ENCODE results near the gene RASAL1.

GRCh38 chr12:113170457-113170856 lies 34.9 kb upstream of the RASAL1 start:
- no peak for TF ChIP-seq ZNF610 (tag by site-specific recombination; IDR thresholded peaks at IDR 0.05; ENCODE audit: borderline replicate concordance)
- no peak for TF ChIP-seq KLF16 (tag by site-specific recombination; IDR thresholded peaks at IDR 0.05)
- TF ChIP-seq ZSCAN23 (tag by site-specific recombination; IDR thresholded peaks at IDR 0.05), result no peak
- TF ChIP-seq HOXA7 (CRISPR knock-in tag; IDR thresholded peaks at IDR 0.05; ENCODE audit: borderline replicate concordance), result no peak
- TF ChIP-seq ZNF292 (tag by site-specific recombination; IDR thresholded peaks at IDR 0.05; ENCODE audit: borderline replicate concordance, low read depth), result no peak
- no peak for TF ChIP-seq TCF7L2 (IDR thresholded peaks at IDR 0.05; ENCODE audit: borderline replicate concordance, low read depth, low read length)
- TF ChIP-seq, protein P1, sequence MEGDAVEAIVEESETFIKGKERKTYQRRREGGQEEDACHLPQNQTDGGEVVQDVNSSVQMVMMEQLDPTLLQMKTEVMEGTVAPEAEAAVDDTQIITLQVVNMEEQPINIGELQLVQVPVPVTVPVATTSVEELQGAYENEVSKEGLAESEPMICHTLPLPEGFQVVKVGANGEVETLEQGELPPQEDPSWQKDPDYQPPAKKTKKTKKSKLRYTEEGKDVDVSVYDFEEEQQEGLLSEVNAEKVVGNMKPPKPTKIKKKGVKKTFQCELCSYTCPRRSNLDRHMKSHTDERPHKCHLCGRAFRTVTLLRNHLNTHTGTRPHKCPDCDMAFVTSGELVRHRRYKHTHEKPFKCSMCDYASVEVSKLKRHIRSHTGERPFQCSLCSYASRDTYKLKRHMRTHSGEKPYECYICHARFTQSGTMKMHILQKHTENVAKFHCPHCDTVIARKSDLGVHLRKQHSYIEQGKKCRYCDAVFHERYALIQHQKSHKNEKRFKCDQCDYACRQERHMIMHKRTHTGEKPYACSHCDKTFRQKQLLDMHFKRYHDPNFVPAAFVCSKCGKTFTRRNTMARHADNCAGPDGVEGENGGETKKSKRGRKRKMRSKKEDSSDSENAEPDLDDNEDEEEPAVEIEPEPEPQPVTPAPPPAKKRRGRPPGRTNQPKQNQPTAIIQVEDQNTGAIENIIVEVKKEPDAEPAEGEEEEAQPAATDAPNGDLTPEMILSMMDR (tag by site-specific recombination; IDR thresholded peaks at IDR 0.05), result no peak
- TF ChIP-seq BCL11A (tag by site-specific recombination; IDR thresholded peaks at IDR 0.05; ENCODE audit: low read depth), result no peak
- TF ChIP-seq ZBTB8A (tag by site-specific recombination; IDR thresholded peaks at IDR 0.05), result no peak
- TF ChIP-seq, protein P2, sequence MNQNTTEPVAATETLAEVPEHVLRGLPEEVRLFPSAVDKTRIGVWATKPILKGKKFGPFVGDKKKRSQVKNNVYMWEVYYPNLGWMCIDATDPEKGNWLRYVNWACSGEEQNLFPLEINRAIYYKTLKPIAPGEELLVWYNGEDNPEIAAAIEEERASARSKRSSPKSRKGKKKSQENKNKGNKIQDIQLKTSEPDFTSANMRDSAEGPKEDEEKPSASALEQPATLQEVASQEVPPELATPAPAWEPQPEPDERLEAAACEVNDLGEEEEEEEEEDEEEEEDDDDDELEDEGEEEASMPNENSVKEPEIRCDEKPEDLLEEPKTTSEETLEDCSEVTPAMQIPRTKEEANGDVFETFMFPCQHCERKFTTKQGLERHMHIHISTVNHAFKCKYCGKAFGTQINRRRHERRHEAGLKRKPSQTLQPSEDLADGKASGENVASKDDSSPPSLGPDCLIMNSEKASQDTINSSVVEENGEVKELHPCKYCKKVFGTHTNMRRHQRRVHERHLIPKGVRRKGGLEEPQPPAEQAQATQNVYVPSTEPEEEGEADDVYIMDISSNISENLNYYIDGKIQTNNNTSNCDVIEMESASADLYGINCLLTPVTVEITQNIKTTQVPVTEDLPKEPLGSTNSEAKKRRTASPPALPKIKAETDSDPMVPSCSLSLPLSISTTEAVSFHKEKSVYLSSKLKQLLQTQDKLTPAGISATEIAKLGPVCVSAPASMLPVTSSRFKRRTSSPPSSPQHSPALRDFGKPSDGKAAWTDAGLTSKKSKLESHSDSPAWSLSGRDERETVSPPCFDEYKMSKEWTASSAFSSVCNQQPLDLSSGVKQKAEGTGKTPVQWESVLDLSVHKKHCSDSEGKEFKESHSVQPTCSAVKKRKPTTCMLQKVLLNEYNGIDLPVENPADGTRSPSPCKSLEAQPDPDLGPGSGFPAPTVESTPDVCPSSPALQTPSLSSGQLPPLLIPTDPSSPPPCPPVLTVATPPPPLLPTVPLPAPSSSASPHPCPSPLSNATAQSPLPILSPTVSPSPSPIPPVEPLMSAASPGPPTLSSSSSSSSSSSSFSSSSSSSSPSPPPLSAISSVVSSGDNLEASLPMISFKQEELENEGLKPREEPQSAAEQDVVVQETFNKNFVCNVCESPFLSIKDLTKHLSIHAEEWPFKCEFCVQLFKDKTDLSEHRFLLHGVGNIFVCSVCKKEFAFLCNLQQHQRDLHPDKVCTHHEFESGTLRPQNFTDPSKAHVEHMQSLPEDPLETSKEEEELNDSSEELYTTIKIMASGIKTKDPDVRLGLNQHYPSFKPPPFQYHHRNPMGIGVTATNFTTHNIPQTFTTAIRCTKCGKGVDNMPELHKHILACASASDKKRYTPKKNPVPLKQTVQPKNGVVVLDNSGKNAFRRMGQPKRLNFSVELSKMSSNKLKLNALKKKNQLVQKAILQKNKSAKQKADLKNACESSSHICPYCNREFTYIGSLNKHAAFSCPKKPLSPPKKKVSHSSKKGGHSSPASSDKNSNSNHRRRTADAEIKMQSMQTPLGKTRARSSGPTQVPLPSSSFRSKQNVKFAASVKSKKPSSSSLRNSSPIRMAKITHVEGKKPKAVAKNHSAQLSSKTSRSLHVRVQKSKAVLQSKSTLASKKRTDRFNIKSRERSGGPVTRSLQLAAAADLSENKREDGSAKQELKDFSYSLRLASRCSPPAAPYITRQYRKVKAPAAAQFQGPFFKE (tag by site-specific recombination; IDR thresholded peaks at IDR 0.05; ENCODE audit: borderline replicate concordance), result no peak
- TF ChIP-seq ZBTB21 (tag by site-specific recombination; IDR thresholded peaks at IDR 0.05), result no peak
- no peak for TF ChIP-seq ZNF510 (tag by site-specific recombination; IDR thresholded peaks at IDR 0.05; ENCODE audit: insufficient replicate concordance)
- TF ChIP-seq AEBP2 (tag by site-specific recombination; IDR thresholded peaks at IDR 0.05; ENCODE audit: borderline replicate concordance), result no peak
